ENCODE results near the gene TBC1D8. TPM values are rescaled to one million over a fixed set of nuclear protein-coding genes. Genes with fewer than 3 reads are reported as not detected.

The TBC1D8 gene
- total RNA-seq, 2 donors from 2014 or later, result 63.8 to 111 TPM

DNA sequence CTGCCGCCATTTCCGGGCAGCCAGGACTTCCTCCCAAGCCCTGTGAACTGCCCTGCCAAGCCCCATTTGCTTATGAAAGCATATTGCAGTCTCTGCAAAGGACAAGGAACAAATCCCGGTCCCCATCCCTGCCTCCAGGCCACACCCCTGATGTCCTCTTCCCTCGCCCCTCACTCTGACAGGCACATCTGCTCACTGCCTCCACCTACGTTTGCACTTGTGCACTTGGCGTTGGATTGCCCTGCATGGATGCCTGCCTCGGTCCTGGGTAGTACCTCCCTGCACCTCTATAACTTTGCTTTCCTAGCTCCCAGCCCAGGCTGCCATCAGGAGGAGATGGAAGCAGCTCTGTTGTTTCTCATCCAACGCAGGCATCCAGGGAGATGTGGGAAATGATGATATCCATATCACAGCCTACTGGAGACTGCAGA lies 168.7 kb downstream of the TBC1D8 start:
- H3K4me1 ChIP-seq, result no peaks in the 10 kb centered on the region
- no peak overlapping the region for H3K4me3 ChIP-seq
- H3K27me3 ChIP-seq, result no peaks in the 10 kb centered on the region
- H3K36me3 ChIP-seq (replicated peaks in 1 of 2; ENCODE audit: insufficient read depth in 1 of 2, low read depth in 2 of 2), result peaks cover 0 to 8% of the 10 kb centered on the region in 2 donors
- no peaks in the 10 kb centered on the region for H3K9me3 ChIP-seq
- TF ChIP-seq, protein P1, sequence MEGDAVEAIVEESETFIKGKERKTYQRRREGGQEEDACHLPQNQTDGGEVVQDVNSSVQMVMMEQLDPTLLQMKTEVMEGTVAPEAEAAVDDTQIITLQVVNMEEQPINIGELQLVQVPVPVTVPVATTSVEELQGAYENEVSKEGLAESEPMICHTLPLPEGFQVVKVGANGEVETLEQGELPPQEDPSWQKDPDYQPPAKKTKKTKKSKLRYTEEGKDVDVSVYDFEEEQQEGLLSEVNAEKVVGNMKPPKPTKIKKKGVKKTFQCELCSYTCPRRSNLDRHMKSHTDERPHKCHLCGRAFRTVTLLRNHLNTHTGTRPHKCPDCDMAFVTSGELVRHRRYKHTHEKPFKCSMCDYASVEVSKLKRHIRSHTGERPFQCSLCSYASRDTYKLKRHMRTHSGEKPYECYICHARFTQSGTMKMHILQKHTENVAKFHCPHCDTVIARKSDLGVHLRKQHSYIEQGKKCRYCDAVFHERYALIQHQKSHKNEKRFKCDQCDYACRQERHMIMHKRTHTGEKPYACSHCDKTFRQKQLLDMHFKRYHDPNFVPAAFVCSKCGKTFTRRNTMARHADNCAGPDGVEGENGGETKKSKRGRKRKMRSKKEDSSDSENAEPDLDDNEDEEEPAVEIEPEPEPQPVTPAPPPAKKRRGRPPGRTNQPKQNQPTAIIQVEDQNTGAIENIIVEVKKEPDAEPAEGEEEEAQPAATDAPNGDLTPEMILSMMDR (IDR thresholded peaks at IDR 0.05), result no peak
- TF ChIP-seq POLR2A (IDR thresholded peaks at IDR 0.05), result no peak
- no peak for DNase-seq
- ATAC-seq, result no peak
- no peak overlapping the region for H3K27ac ChIP-seq
- intact Hi-C loops (cut with DNase I), result loop anchor here (5.0 kb wide), 1 partner anchor 250 kb away; no protein-coding TSS in a partner anchor
- 74% methylated on average over 6 to 8 of the region's 8 CpGs for WGBS, 2 donors

DNA sequence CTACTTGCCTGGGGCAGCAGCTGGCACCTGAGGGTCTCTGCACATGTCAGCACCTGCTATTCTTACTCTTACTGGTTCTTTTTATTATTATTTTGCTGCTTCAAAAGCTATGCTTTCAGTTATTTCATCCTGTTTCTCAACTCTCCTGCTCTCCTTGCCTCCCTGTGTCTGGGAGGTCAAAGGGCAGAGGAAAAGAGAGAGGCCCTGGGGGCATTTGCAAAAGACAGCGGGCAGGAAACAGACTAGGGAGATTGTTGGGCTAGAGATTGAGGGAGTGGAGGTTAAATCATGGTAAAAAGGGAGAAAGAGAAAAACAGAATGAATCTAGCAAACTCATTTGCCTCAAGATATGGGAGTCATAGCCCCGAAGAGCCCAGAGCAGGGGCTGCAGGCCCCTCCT lies 170.2 kb downstream of the TBC1D8 start:
- 89 to 90% methylated on average over 2 of the region's 2 CpGs for WGBS, 2 donors
- intact Hi-C loops (cut with DNase I), result loop anchor here (5.0 kb wide), 1 partner anchor 249 kb away; no protein-coding TSS in a partner anchor
- H3K9me3 ChIP-seq, result no peaks in the 10 kb centered on the region
- H3K4me1 ChIP-seq, result no peaks in the 10 kb centered on the region
- no peak overlapping the region for H3K4me3 ChIP-seq
- no peak overlapping the region for H3K27ac ChIP-seq
- peaks cover 0 to 16% of the 10 kb centered on the region in 2 donors for H3K36me3 ChIP-seq (replicated peaks in 1 of 2; ENCODE audit: insufficient read depth in 1 of 2, low read depth in 2 of 2)
- H3K27me3 ChIP-seq, result no peaks in the 10 kb centered on the region
- DNase-seq (no peak), ATAC-seq (no peak)
- TF ChIP-seq POLR2A (IDR thresholded peaks at IDR 0.05), result no peak
- TF ChIP-seq, protein P1 (IDR thresholded peaks at IDR 0.05), result no peak

DNA sequence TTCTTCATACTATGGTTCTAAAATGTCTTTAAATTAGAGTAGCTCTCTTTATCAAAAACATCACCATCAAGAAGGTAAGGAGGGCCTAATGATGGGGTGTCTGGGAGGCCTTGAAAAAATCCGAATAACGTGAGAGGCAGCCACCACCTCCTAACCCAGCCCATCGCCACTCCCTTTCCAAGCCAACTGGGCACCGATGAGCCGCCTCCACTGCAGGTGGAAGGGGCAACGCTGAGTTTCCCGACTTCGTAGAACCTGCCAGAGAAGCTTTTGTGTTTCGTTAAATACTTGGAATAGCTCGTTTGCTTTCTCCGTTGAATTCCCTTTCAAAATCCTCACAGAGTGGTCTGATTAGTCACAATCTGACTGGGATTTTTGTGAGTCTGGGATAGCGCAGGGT lies 171.1 kb downstream of the TBC1D8 start:
- Histone ChIP-seq H3K4me1 (no peaks in the 10 kb centered on the region), H3K27ac (no peak overlapping the region), H3K4me3 (no peak overlapping the region), H3K27me3 (no peaks in the 10 kb centered on the region), H3K9me3 (no peaks in the 10 kb centered on the region), H3K36me3 (replicated peaks in 1 of 2; ENCODE audit: insufficient read depth in 1 of 2, low read depth in 2 of 2) (peaks cover 0 to 25% of the 10 kb centered on the region in 2 donors)
- DNase-seq (no peak), ATAC-seq (no peak)
- intact Hi-C loops (cut with DNase I), result loop anchor here (5.0 kb wide), 1 partner anchor 248 kb away; no protein-coding TSS in a partner anchor
- WGBS, 2 donors, result 89 to 94% methylated on average over 12 of the region's 12 CpGs
- TF ChIP-seq, protein P1 (IDR thresholded peaks at IDR 0.05), result no peak
- no peak for TF ChIP-seq POLR2A (IDR thresholded peaks at IDR 0.05)

DNA sequence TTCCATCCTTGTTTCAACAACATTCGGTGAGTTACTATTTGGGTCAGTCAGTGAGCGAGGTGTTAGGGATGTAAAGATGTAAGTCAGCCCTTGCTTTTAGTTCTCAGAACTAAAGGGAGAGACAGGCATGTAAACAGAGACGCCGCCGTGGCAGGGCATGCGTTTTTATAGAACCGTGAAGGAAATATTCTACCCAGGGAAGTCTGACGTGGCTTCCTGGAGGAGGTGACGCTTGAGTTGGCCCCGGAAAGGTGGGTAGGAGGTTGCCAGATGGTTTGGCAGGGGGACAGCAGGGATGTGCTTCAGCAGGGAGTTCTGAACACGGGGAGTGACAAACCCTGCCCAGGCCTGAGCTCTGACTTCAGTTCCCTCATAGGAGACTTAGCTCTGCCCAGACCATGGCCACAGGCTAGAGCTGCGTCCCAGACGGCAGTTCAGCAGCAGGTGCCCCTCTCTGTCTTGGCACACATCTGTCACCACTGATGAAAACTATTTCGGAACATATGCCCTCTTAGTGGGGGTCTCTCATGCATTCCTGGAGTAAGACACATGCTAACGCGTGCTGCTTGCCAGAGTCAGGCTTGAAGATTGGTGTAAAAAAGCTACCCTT lies 172.5 kb downstream of the TBC1D8 start:
- ATAC-seq, result no peak
- H3K36me3 ChIP-seq (replicated peaks in 1 of 2; ENCODE audit: insufficient read depth in 1 of 2, low read depth in 2 of 2), result peaks cover 0 to 33% of the 10 kb centered on the region in 2 donors
- TF ChIP-seq, protein P1 (IDR thresholded peaks at IDR 0.05), result no peak
- no peak for TF ChIP-seq POLR2A (IDR thresholded peaks at IDR 0.05)

DNA sequence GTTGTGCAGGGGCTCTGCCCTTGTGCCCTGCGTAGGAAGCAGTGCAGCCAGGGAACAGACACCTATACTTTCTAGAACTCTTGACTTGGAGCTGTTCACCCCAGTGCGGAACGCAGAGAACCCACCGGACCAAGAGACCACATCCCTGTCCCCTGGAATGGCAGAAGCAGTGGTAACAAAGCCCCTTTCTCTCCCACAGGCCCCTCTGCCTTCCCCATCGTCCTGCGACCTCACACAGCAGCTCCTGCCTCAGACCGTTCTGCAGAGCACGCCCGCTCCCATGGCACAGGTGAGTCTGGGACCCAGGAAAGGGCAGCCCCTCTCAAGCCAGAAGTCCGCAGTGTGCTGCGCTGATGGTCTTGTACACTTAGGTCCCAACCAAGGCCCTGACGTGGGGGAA lies 173.7 kb downstream of the TBC1D8 start:
- Histone ChIP-seq H3K9me3 (no peaks in the 10 kb centered on the region), H3K27ac (no peak overlapping the region), H3K36me3 (replicated peaks in 1 of 2; ENCODE audit: insufficient read depth in 1 of 2, low read depth in 2 of 2) (peaks cover 0 to 40% of the 10 kb centered on the region in 2 donors), H3K27me3 (no peaks in the 10 kb centered on the region), H3K4me3 (no peak overlapping the region), H3K4me1 (no peaks in the 10 kb centered on the region)
- TF ChIP-seq POLR2A (IDR thresholded peaks at IDR 0.05), result no peak
- TF ChIP-seq, protein P1 (IDR thresholded peaks at IDR 0.05), result no peak
- no peak for ATAC-seq
- intact Hi-C loops (cut with DNase I), result no loop called here
- DNase-seq, result no peak
- 93 to 94% methylated on average over 10 to 12 of the region's 12 CpGs for WGBS, 2 donors

More for the DNA sequence above, 172.5 kb downstream of the TBC1D8 start:
- no peak overlapping the region for H3K27ac ChIP-seq
- 84% methylated on average over 14 to 16 of the region's 16 CpGs for WGBS, 2 donors
- no peak overlapping the region for H3K4me3 ChIP-seq
- intact Hi-C loops (cut with DNase I), result no loop called here
- no peak for DNase-seq
- no peaks in the 10 kb centered on the region for H3K27me3 ChIP-seq
- no peaks in the 10 kb centered on the region for H3K9me3 ChIP-seq
- H3K4me1 ChIP-seq, result no peaks in the 10 kb centered on the region

All from body of pancreas (tissue), 4 donors.